ENCODE data around the gene SPSB3. TPM values are rescaled to one million over a fixed set of nuclear protein-coding genes. Genes with fewer than 3 reads are reported as not detected.

Gene SPSB3
- total and polyA plus RNA-seq, 2 of the 13 experiments (the other 11 are each of a cell fraction or from before 2014, with no cell fraction given), result 13.2 to 21.9 TPM

GRCh38 chr16:1761751-1762150 is 20.6 kb downstream of the SPSB3 start:
- Histone ChIP-seq H2AFZ (ENCODE audit: low read length) (no peak overlapping the region), H4K20me1 (ENCODE audit: insufficient read depth, low read length) (no peaks in the 10 kb centered on the region), H3K9me3 (ENCODE audit: low read length) (no peaks in the 10 kb centered on the region), H3K36me3 (replicated peaks in 1 of 2; ENCODE audit: control insufficient read depth in 1 of 2, insufficient read depth in 2 of 2, low read length in 2 of 2) (peaks cover 20 to 34% of the 10 kb centered on the region in 2 experiments; a peak in 4 of 5 replicates), H3K27me3 (ENCODE audit: control insufficient read depth in 1 of 2, insufficient read depth in 2 of 2, low read length in 2 of 2) (no peaks in the 10 kb centered on the region), H3K4me1 (ENCODE audit: insufficient read depth, low read length) (peaks cover 10% of the 10 kb centered on the region), H3K27ac (ENCODE audit: extremely low read length, insufficient read depth, low read length) (no peak overlapping the region), H3K9ac (ENCODE audit: insufficient read depth, low read depth, low read length) (no peak overlapping the region), H3K4me2 (ENCODE audit: low read depth, low read length) (no peak overlapping the region), H3K4me3 (replicated peaks in 1 of 3; ENCODE audit: insufficient read depth in 1 of 3, low read depth in 2 of 3, low read length in 3 of 3) (no peak overlapping the region), H3K79me2 (ENCODE audit: insufficient read depth, low read length) (no peaks in the 10 kb centered on the region)
- no peak for DNase-seq (ENCODE audit: low spot score)
- POLR2A ChIA-PET, result no interaction called here
- no peak for TF ChIP-seq YEATS4 (CRISPR knock-in tag; IDR thresholded peaks at IDR 0.05; ENCODE audit: borderline replicate concordance)
- no peak for TF ChIP-seq ISX (CRISPR knock-in tag; conservative IDR thresholded peaks at IDR 0.05)
- no peak for TF ChIP-seq PBX2 (CRISPR knock-in tag; IDR thresholded peaks at IDR 0.05)
- TF ChIP-seq REPIN1 (CRISPR knock-in tag; IDR thresholded peaks at IDR 0.05; ENCODE audit: borderline replicate concordance, low read depth), result no peak
- no peak for TF ChIP-seq ZNF615 (CRISPR knock-in tag; IDR thresholded peaks at IDR 0.05; ENCODE audit: borderline replicate concordance)
- TF ChIP-seq ZNF142 (CRISPR knock-in tag; IDR thresholded peaks at IDR 0.05), result no peak
- TF ChIP-seq ZNF451 (CRISPR knock-in tag; IDR thresholded peaks at IDR 0.05), result no peak
- TF ChIP-seq LBX2 (CRISPR knock-in tag; IDR thresholded peaks at IDR 0.05; ENCODE audit: borderline replicate concordance), result no peak
- no peak for TF ChIP-seq EEA1 (CRISPR knock-in tag; IDR thresholded peaks at IDR 0.05; ENCODE audit: borderline replicate concordance)
- in situ Hi-C loops (cut with HindIII; ENCODE audit: extremely low pct_ligation_motif_present, low pct_unique_long_range_greater_than_20kb) (no loop called here), intact Hi-C loops (cut with micrococcal nuclease; ENCODE audit: unreplicated experiment) (no loop called here)
- no peak for ATAC-seq
- no peak for FAIRE-seq
- CTCF ChIA-PET (ENCODE audit: low intra/inter-chr PET ratio, low total read pairs), result no interaction called here
- no TSS peak for BruUV-seq (replicated peaks)
- WGBS (ENCODE audit: low lambda C conversion rate), result 96% methylated on average over 8 of the region's 15 CpGs

Data from HepG2 (cell line).